Measurements from ENCODE around the gene CACNB1. TPM values are rescaled to one million over a fixed set of nuclear protein-coding genes. Genes with fewer than 3 reads are reported as not detected.
"Not testable (repeated sequence)": the region's sequence is repeated elsewhere in the genome, so short reads cannot be mapped to it uniquely, and the experiment has no call there.

CACNB1 gene
- total RNA-seq, 1 donor from 2014 or later = 10.2 TPM

DNA sequence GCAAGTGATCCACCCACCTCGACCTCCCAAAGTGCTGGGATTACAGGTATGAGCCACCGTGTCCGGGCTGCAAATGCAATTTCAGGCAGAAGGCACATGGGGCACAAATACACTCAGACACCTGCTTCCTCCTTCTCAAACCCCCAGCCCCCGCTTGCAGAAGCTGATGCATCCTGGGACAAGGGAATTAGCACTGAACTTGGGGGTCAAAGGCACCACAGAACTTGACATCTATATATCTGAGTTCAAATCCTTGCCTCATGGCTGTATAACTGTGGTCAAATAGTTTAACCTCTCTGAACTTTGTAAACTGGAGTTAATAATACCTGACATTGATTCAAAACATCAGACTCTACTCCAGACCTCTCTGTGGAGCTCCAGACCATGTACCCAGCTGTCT is 27.4 kb downstream of the CACNB1 start:
- DNase-seq (ENCODE audit: low spot score) = no peak
- peaks cover 11% of the 10 kb centered on the region for H3K4me1 Mint-ChIP-seq (ENCODE audit: unreplicated experiment)

DNA sequence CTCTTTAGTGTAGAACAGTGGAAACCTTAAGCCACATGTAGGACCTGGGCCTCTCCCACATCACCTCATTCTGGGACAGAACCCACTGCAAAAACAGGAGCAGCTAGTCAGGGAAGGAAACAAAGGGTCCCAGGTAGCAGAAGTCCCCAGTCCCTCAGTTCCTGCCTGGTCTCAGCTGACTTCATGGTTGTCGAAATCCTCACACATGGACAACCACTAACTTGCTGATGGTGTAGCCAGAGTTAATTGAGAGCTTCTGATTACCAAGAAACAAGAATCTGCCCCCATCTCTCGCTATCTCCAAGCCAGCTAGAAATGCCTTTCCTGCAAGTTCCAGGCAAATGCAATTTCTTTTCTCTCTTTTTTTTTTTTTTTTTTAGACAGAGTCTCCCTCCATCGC is 28.0 kb downstream of the CACNB1 start:
- H3K27me3 Mint-ChIP-seq (ENCODE audit: unreplicated experiment) = peaks cover 13% of the 10 kb centered on the region
- H3K9me3 Mint-ChIP-seq (ENCODE audit: unreplicated experiment) = no peaks in the 10 kb centered on the region
- peaks cover 3% of the 10 kb centered on the region for H3K36me3 Mint-ChIP-seq (ENCODE audit: low read depth, unreplicated experiment)
- TF ChIP-seq CTCF (IDR thresholded peaks at IDR 0.05; ENCODE audit: unreplicated experiment) = no peak
- DNase-seq (ENCODE audit: low spot score) = no peak
- H3K27ac Mint-ChIP-seq (ENCODE audit: unreplicated experiment) = no peak overlapping the region
- no peak overlapping the region for H3K4me3 Mint-ChIP-seq (ENCODE audit: unreplicated experiment)
- peaks cover 14% of the 10 kb centered on the region for H3K4me1 Mint-ChIP-seq (ENCODE audit: unreplicated experiment)

More for the DNA sequence above, 27.4 kb downstream of the CACNB1 start:
- Mint-ChIP-seq H3K9me3 (ENCODE audit: unreplicated experiment) (no peaks in the 10 kb centered on the region), H3K27ac (ENCODE audit: unreplicated experiment) (no peak overlapping the region), H3K36me3 (ENCODE audit: low read depth, unreplicated experiment) (peaks cover 3% of the 10 kb centered on the region), H3K27me3 (ENCODE audit: unreplicated experiment) (peaks cover 10% of the 10 kb centered on the region), H3K4me3 (ENCODE audit: unreplicated experiment) (no peak overlapping the region)
- TF ChIP-seq CTCF (IDR thresholded peaks at IDR 0.05; ENCODE audit: unreplicated experiment) = no peak

GRCh38 chr17:39169101-39169500 is 28.4 kb downstream of the CACNB1 start:
- TF ChIP-seq CTCF (IDR thresholded peaks at IDR 0.05; ENCODE audit: unreplicated experiment) = no peak
- no peak overlapping the region for H3K4me3 Mint-ChIP-seq (ENCODE audit: unreplicated experiment)
- no peak for DNase-seq (ENCODE audit: low spot score)
- no peaks in the 10 kb centered on the region for H3K9me3 Mint-ChIP-seq (ENCODE audit: unreplicated experiment)
- H3K27ac Mint-ChIP-seq (ENCODE audit: unreplicated experiment) = no peak overlapping the region
- peaks cover 16% of the 10 kb centered on the region for H3K4me1 Mint-ChIP-seq (ENCODE audit: unreplicated experiment)
- H3K36me3 Mint-ChIP-seq (ENCODE audit: low read depth, unreplicated experiment) = peaks cover 3% of the 10 kb centered on the region
- H3K27me3 Mint-ChIP-seq (ENCODE audit: unreplicated experiment) = peaks cover 14% of the 10 kb centered on the region

DNA sequence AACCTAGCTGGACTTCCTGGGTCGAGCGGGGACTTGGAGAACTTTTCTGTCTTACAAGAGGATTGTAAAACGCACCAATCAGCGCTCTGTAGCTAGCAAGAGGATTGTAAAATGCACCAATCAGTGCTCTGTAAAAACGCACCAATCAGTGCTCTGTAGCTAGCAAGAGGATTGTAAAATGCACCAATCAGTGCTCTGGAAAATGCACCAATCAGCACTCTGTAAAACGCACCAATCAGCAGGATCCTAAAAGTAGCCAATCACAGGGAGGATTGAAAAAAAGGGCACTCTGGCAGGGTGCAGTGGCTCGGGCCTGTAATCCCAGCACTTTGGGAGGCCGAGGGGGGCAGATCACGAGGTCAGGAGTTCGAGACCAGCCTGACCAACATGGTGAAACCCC is 29.0 kb downstream of the CACNB1 start:
- not testable (repeated sequence) for H3K36me3 Mint-ChIP-seq (ENCODE audit: low read depth, unreplicated experiment); DNase-seq (ENCODE audit: low spot score); H3K9me3 Mint-ChIP-seq (ENCODE audit: unreplicated experiment); H3K4me3 Mint-ChIP-seq (ENCODE audit: unreplicated experiment); H3K27ac Mint-ChIP-seq (ENCODE audit: unreplicated experiment)
- peaks cover 16% of the 10 kb centered on the region for H3K4me1 Mint-ChIP-seq (ENCODE audit: unreplicated experiment)
- H3K27me3 Mint-ChIP-seq (ENCODE audit: unreplicated experiment) = peaks cover 14% of the 10 kb centered on the region

- DNase-seq (ENCODE audit: low spot score) = no peak
- no peaks in the 10 kb centered on the region for H3K9me3 Mint-ChIP-seq (ENCODE audit: unreplicated experiment)
- H3K36me3 Mint-ChIP-seq (ENCODE audit: low read depth, unreplicated experiment) = peaks cover 3% of the 10 kb centered on the region
- H3K4me1 Mint-ChIP-seq (ENCODE audit: unreplicated experiment) = peaks cover 16% of the 10 kb centered on the region
- H3K27me3 Mint-ChIP-seq (ENCODE audit: unreplicated experiment) = peaks cover 14% of the 10 kb centered on the region
- TF ChIP-seq CTCF (IDR thresholded peaks at IDR 0.05; ENCODE audit: unreplicated experiment) = no peak
- H3K4me3 Mint-ChIP-seq (ENCODE audit: unreplicated experiment) = peak overlapping the region; percentile 7
- no peak overlapping the region for H3K27ac Mint-ChIP-seq (ENCODE audit: unreplicated experiment)
These were observed 30.0 kb downstream of the CACNB1 start for GRCh38 chr17:39167476-39167875.

Data from endothelial cell (in vitro differentiated cells).